K562 (cell line): ENCODE measurements around the gene DPYSL3. TPM values are rescaled to one million over a fixed set of nuclear protein-coding genes. Genes with fewer than 3 reads are reported as not detected.

Experiments
- ATAC-seq: fragments of 200-7000 bp; cut with Tn5 transposase; 3 replicates; pipeline ENCODE4 v1.9.1; 2020; ENCODE audit warnings: moderate library complexity
- BruUV-seq: library from RNA; stranded (reverse); fragments of 400-500 nt; replicated peaks from 2 replicates; lab custom pipeline; 2021; lab: Mats Ljungman, UMichigan
- CTCF ChIA-PET: fragments of 300-600 bp; formaldehyde crosslinking; extraction: SDS; loops from one replicate; lab custom pipeline; 2021; ENCODE audit warnings: low intra/inter-chr PET ratio; lab: Yijun Ruan, JAX
- POLR2A ChIA-PET: fragments of 300-600, 350-650 bp; sonication (Branson Sonifier 250); formaldehyde crosslinking; extraction: SDS; loops from one replicate; lab custom pipeline; 2021; ENCODE audit warnings: antibody characterized with exemption, inconsistent platforms; lab: Yijun Ruan, JAX
- DNase-seq, 4 experiments: peaks; one replicate each; pipeline versions ENCODE4 v3.0.0 to v3.0.0-alpha.2; 2011 to 2018; ENCODE audit warnings: low spot score in 3 of 4, mixed read lengths in 3 of 4; ENCODE audit errors: extremely low read depth in 1 of 4
- FAIRE-seq: peaks from 2 replicates; lab custom pipeline; 2011; peaks lifted over from hg19 to GRCh38; lab: Jason Lieb, UNC
- H2AFZ ChIP-seq: 2 replicates; pipeline ENCODE4 v1.6.0; 2011; ENCODE audit warnings: low read depth, low read length, control low read depth, inconsistent platforms
- H3K27ac ChIP-seq: fragments of 200-600 bp; 3 replicates; pipeline ENCODE4 v1.8.0; 2011; ENCODE audit warnings: low read depth, mild to moderate bottlenecking, control low read depth, inconsistent platforms, low read length, moderate library complexity, mixed read lengths; ENCODE audit errors: extremely low read depth
- H3K27me3 ChIP-seq, 2 experiments: fragments of 300-600 bp in 1 of 2; 2 replicates in 1 of 2; 3 replicates in 1 of 2; pipeline versions ENCODE4 v1.6.0 to v1.8.0; 2011; ENCODE audit warnings: inconsistent platforms in 2 of 2, low read length in 2 of 2, mild to moderate bottlenecking in 1 of 2, mixed read lengths in 1 of 2, moderate library complexity in 1 of 2; ENCODE audit not compliant: control insufficient read depth in 2 of 2, insufficient read depth in 2 of 2
- H3K36me3 ChIP-seq: fragments of 300-600 bp; 3 replicates; pipeline ENCODE4 v1.8.0; 2011; ENCODE audit warnings: mild to moderate bottlenecking, low read length, inconsistent platforms; ENCODE audit not compliant: control insufficient read depth, insufficient read depth
- H3K4me1 ChIP-seq, 2 experiments: fragments of 200-600 bp in 1 of 2; replicated peaks in 1 of 2; 2 replicates in 1 of 2; 3 replicates in 1 of 2; pipeline versions ENCODE4 v1.5.1 to v1.8.0; 2011; ENCODE audit warnings: inconsistent platforms in 2 of 2, low read length in 2 of 2, mild to moderate bottlenecking in 1 of 2, mixed read lengths in 1 of 2, moderate library complexity in 1 of 2; ENCODE audit not compliant: control insufficient read depth in 2 of 2, insufficient read depth in 2 of 2
- H3K4me2 ChIP-seq: 2 replicates; pipeline ENCODE4 v1.6.1; 2011; ENCODE audit warnings: low read length, control low read depth, inconsistent platforms, mixed read lengths; ENCODE audit not compliant: insufficient read depth
- H3K4me3 ChIP-seq: fragments of 200-600 bp; sonication (generic), shearing (Covaris generic); 2 replicates; pipeline ENCODE4 v1.5.1; 2016; ENCODE audit warnings: control low read depth, inconsistent platforms
- H3K79me2 ChIP-seq: fragments of 200-600 bp; 3 replicates; pipeline ENCODE4 v1.8.0; 2011; ENCODE audit warnings: low read length, inconsistent platforms; ENCODE audit not compliant: control insufficient read depth, insufficient read depth
- H3K9ac ChIP-seq, 2 experiments: 2 replicates each; pipeline versions ENCODE4 v1.6.0 to v1.6.1; 2011; ENCODE audit warnings: low read depth in 2 of 2, low read length in 2 of 2, control low read depth in 1 of 2, inconsistent platforms in 1 of 2, mild to moderate bottlenecking in 1 of 2, mixed read lengths in 1 of 2; ENCODE audit not compliant: insufficient read depth in 1 of 2
- H3K9me1 ChIP-seq: one replicate; pipeline ENCODE4 v1.6.0; 2011; ENCODE audit warnings: inconsistent platforms, mild to moderate bottlenecking, low read length, moderate library complexity; ENCODE audit not compliant: control insufficient read depth, insufficient read depth
- H3K9me3 ChIP-seq: replicated peaks from 2 replicates; pipeline ENCODE4 v1.5.1; 2011; ENCODE audit warnings: low read depth, low read length, inconsistent platforms; ENCODE audit not compliant: control insufficient read depth, insufficient read depth
- H4K20me1 ChIP-seq: replicated peaks from 2 replicates; pipeline ENCODE4 v1.6.1; 2011; ENCODE audit warnings: low read length, inconsistent platforms, mixed read lengths; ENCODE audit not compliant: control insufficient read depth, insufficient read depth
- CBX3 ChIP-seq, 2 experiments: IDR thresholded peaks; 1 replicate in 1 of 2; 2 replicates in 1 of 2; pipeline ENCODE4 v1.6.1; 2012; ENCODE audit warnings: inconsistent platforms in 2 of 2, low read length in 2 of 2, borderline replicate concordance in 1 of 2, control low read depth in 1 of 2
- EP400 ChIP-seq: fragments of 450-650 bp; IDR thresholded peaks from 2 replicates; pipeline ENCODE4 v1.6.1; 2017; ENCODE audit warnings: antibody characterized with exemption, mild to moderate bottlenecking, moderate library complexity
- ESRRA ChIP-seq: fragments of 450-650 bp; IDR thresholded peaks from 2 replicates; pipeline ENCODE4 v1.6.1; 2014; ENCODE audit warnings: low read depth, mild to moderate bottlenecking, moderate library complexity, borderline replicate concordance
- HNRNPLL ChIP-seq: fragments of 200-400 bp; formaldehyde crosslinking; IDR thresholded peaks from 2 replicates; pipeline ENCODE4 v1.6.1; 2017; ENCODE audit warnings: low read length, low read depth, mild to moderate bottlenecking; ENCODE audit not compliant: poor library complexity, severe bottlenecking
- KAT8 ChIP-seq: fragments of 450-650 bp; IDR thresholded peaks from 2 replicates; pipeline ENCODE4 v1.6.1; 2016; ENCODE audit warnings: low read depth, mild to moderate bottlenecking
- NFIX ChIP-seq: fragments of 250-450 bp; sonication (Bioruptor Pico); IDR thresholded peaks from 2 replicates; pipeline ENCODE4 v1.4.0; 2020; ENCODE audit warnings: low read depth, mild to moderate bottlenecking, moderate library complexity
- SIX5 ChIP-seq, 2 experiments: IDR thresholded peaks; 2 replicates each; pipeline ENCODE4 v1.6.1; 2011; ENCODE audit warnings: low read length in 2 of 2, borderline replicate concordance in 1 of 2, low read depth in 1 of 2, mild to moderate bottlenecking in 1 of 2, moderate library complexity in 1 of 2; ENCODE audit not compliant: insufficient read depth in 1 of 2
- ZNF436 ChIP-seq: fragments of 250-450, 450-650 bp; sonication (Bioruptor Pico); formaldehyde crosslinking; IDR thresholded peaks from 2 replicates; pipeline ENCODE4 v1.7.0; 2020; ENCODE audit warnings: mild to moderate bottlenecking
- ZNF766 ChIP-seq: fragments of 200-800 bp; sonication (Bioruptor generic); conservative IDR thresholded peaks from 2 replicates; pipeline ENCODE4 v1.6.1; 2016; ENCODE audit warnings: missing genetic modification characterization, missing compliant biosample characterization
- WGBS: fragments of 100-300 bp; shearing (Covaris generic); methylation state at CpG from one replicate; pipeline ENCODE4 v1.1.6; 2016; ENCODE audit warnings: low coverage, mixed read lengths; ENCODE audit not compliant: insufficient coverage; ENCODE audit errors: missing lambda C conversion rate; 5-methylcytosine and 5-hydroxymethylcytosine counted together
- in situ Hi-C: fragments of 300-500 bp; cut with MboI; formaldehyde crosslinking; loops from 4 replicates; pipeline ENCODE4 v1.15.0; 2018; ENCODE audit warnings: inconsistent platforms, mixed read lengths
- intact Hi-C: fragments of 100-400 bp; cut with micrococcal nuclease; formaldehyde crosslinking; loops from 2 replicates; pipeline ENCODE4 v1.14.2; 2022
- polyA plus RNA-seq, 8 experiments: library from polyadenylated mRNA; depleted of rRNA in 4 of 8; stranded (reverse) in 5 of 8; unstranded in 3 of 8; fragments of >200 nt; fragmentation: Nextera tagmentation in 2 of 8; fragmentation: Illumina TruSeq in 1 of 8; extraction: Ambion mirVana in 2 of 8; extraction: Trizol in 1 of 8; gene quantifications; 2 replicates each; pipeline versions ENCODE4 v1.2.1 to v1.2.3, GENCODE V29; 2011 to 2014; ENCODE audit warnings: inconsistent platforms in 1 of 8, missing spikeins in 1 of 8
- total RNA-seq, 7 experiments: library from RNA; depleted of rRNA in 6 of 7; stranded (reverse); fragments of >200 nt in 6 of 7; fragmentation: Illumina TruSeq in 2 of 7; extraction: Trizol in 2 of 7; gene quantifications; 2 replicates each; pipeline versions ENCODE4 v1.2.1 to v1.2.3, GENCODE V29; 2011 to 2021; ENCODE audit warnings: low replicate concordance in 1 of 7
- TF ChIP-seq, protein P1 (sequence below): fragments of 450-650 bp; IDR thresholded peaks from 2 replicates; pipeline ENCODE4 v1.6.1; 2016
- TF ChIP-seq, protein P2 (sequence below), 2 experiments: fragments of 200-800 bp in 1 of 2; sonication (Bioruptor generic) in 1 of 2; sonication (generic) in 1 of 2; formaldehyde crosslinking in 1 of 2; IDR thresholded peaks in 1 of 2; conservative IDR thresholded peaks in 1 of 2; 2 replicates each; pipeline versions ENCODE4 v1.5.0 to v1.6.1; 2016 to 2020; ENCODE audit warnings: missing compliant biosample characterization in 1 of 2, missing genetic modification characterization in 1 of 2, missing genetic modification reagents in 1 of 2

DPYSL3 gene
- total and polyA plus RNA-seq, 9 of the 15 experiments (the other 6 are each of a cell fraction or from before 2014, with no cell fraction given) = 0.07 to 0.55 TPM; not detected in 7

DNA sequence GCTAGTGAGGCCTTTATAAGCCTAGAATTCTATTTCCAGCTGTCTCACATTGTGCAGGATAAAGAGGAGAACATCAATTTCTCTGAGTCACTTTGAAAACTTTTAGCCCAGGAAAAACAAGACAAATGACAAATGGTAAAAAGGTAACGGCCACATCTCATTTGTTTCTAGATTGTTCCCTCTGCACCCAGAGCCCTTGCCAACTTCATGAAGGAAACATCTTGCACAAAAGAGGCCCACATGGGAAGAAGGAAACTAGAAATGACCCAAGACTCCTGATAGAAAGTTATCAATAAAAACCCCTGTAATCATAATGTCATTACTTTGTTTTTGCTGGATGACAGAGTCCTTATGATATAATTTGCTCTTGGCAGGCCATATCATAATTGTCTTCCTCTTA, 5.3 kb downstream of the DPYSL3 start:
- intact Hi-C loops = no loop called here
- H4K20me1 ChIP-seq = no peaks in the 10 kb centered on the region
- FAIRE-seq = no peak

More for the DNA sequence above, 5.3 kb downstream of the DPYSL3 start:
- ATAC-seq = no peak
- H2AFZ ChIP-seq = no peak overlapping the region
- no TSS peak for BruUV-seq
- H3K27ac ChIP-seq = no peak overlapping the region
- no peaks in the 10 kb centered on the region for H3K36me3 ChIP-seq
- H3K9me3 ChIP-seq = no peaks in the 10 kb centered on the region
- H3K4me3 ChIP-seq = no peak overlapping the region
- TF ChIP-seq SIX5 (IDR thresholded peaks at IDR 0.05; ENCODE audit: borderline replicate concordance in 1 of 2, insufficient read depth in 1 of 2, low read depth in 1 of 2, low read length in 2 of 2) (no peak), KAT8 (no peak), CBX3 (IDR thresholded peaks at IDR 0.05; ENCODE audit: borderline replicate concordance in 1 of 2, low read length in 2 of 2) (no peak), EP400 (no peak), ZNF436 (CRISPR knock-in tag) (no peak), ZNF766 (CRISPR knock-in tag) (no peak), HNRNPLL (no peak), ESRRA (no peak), NFIX (CRISPR knock-in tag) (no peak)
- TF ChIP-seq, protein P1, sequence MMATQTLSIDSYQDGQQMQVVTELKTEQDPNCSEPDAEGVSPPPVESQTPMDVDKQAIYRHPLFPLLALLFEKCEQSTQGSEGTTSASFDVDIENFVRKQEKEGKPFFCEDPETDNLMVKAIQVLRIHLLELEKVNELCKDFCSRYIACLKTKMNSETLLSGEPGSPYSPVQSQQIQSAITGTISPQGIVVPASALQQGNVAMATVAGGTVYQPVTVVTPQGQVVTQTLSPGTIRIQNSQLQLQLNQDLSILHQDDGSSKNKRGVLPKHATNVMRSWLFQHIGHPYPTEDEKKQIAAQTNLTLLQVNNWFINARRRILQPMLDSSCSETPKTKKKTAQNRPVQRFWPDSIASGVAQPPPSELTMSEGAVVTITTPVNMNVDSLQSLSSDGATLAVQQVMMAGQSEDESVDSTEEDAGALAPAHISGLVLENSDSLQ = no peak
- TF ChIP-seq, protein P2, sequence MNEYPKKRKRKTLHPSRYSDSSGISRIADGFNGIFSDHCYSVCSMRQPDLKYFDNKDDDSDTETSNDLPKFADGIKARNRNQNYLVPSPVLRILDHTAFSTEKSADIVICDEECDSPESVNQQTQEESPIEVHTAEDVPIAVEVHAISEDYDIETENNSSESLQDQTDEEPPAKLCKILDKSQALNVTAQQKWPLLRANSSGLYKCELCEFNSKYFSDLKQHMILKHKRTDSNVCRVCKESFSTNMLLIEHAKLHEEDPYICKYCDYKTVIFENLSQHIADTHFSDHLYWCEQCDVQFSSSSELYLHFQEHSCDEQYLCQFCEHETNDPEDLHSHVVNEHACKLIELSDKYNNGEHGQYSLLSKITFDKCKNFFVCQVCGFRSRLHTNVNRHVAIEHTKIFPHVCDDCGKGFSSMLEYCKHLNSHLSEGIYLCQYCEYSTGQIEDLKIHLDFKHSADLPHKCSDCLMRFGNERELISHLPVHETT (CRISPR knock-in tag; conservative IDR thresholded peaks at IDR 0.05 in 1 of 2, IDR thresholded peaks at IDR 0.05 in 1 of 2) = no peak
- H3K9ac ChIP-seq = no peak overlapping the region
- POLR2A ChIA-PET = interaction anchor here (0.6 kb wide), 1 partner anchor 113 kb away, joined by 3 read pairs; no protein-coding TSS in a partner anchor
- no peak overlapping the region for H3K4me2 ChIP-seq
- CTCF ChIA-PET = no interaction called here
- no peaks in the 10 kb centered on the region for H3K9me1 ChIP-seq
- WGBS = 0% methylated on average over 1 of the region's 1 CpG
- no peak for DNase-seq
- H3K4me1 ChIP-seq = no peaks in the 10 kb centered on the region
- in situ Hi-C loops = no loop called here
- H3K79me2 ChIP-seq = no peaks in the 10 kb centered on the region
- no peaks in the 10 kb centered on the region for H3K27me3 ChIP-seq
